GM21723 (cell line): Measurements from ENCODE around the gene GSC.
"Not testable (repeated sequence)": the region's sequence is repeated elsewhere in the genome, so short reads cannot be mapped to it uniquely, and the experiment has no call there.

Source experiments
- ATAC-seq: cut with Tn5 transposase; IDR thresholded peaks from one replicate; pipeline ENCODE4 v1.9.1; 2021; ENCODE audit warnings: mild to moderate bottlenecking, moderate library complexity; ENCODE audit not compliant: unreplicated experiment

Gene GSC

GRCh38 chr14:94747739-94748138, 22.2 kb downstream of the GSC start:
- ATAC-seq: no peak

- ATAC-seq: not testable (repeated sequence)
Observed at GRCh38 chr14:94747153-94747552, 22.8 kb downstream of the GSC start.

- ATAC-seq: no peak
Observed at GRCh38 chr14:94746131-94746530, 23.8 kb downstream of the GSC start.

GRCh38 chr14:94738751-94739150, 31.2 kb downstream of the GSC start:
- ATAC-seq: no peak

GRCh38 chr14:94738097-94738496, 31.8 kb downstream of the GSC start:
- no peak for ATAC-seq

- ATAC-seq: no peak
Observed at GRCh38 chr14:94728950-94729349, 41.0 kb downstream of the GSC start.

GRCh38 chr14:94728440-94728839, 41.5 kb downstream of the GSC start:
- not testable (repeated sequence) for ATAC-seq

GRCh38 chr14:94726649-94727048, 43.3 kb downstream of the GSC start:
- not testable (repeated sequence) for ATAC-seq

- no peak for ATAC-seq
Observed at GRCh38 chr14:94724993-94725392, 44.9 kb downstream of the GSC start.

GRCh38 chr14:94722397-94722796, 47.5 kb downstream of the GSC start:
- ATAC-seq: no peak
